Neural cell (in vitro differentiated cells): ENCODE data around the gene CFAP99. TPM values are rescaled to one million over a fixed set of nuclear protein-coding genes. Genes with fewer than 3 reads are reported as not detected.
A peak's percentile ranks its signal among the peaks of the same experiment; 100 is the strongest.

ENCODE experiments used
- H2AFZ ChIP-seq: fragments of 200-600, 300-800 bp; sonication (generic), shearing (Covaris generic); 2 replicates; pipeline ENCODE4 v1.6.0; 2014; ENCODE audit warnings: low read depth, mild to moderate bottlenecking, antibody characterized with exemption, low read length, moderate library complexity
- H3F3A ChIP-seq: fragments of 200-600 bp; shearing (Covaris generic); 2 replicates; pipeline ENCODE4 v1.6.1; 2016; ENCODE audit warnings: mild to moderate bottlenecking, moderate library complexity, mixed read lengths, antibody characterized with exemption, low read length; ENCODE audit not compliant: insufficient read depth, poor library complexity, severe bottlenecking
- H3K27ac ChIP-seq: fragments of 200-600, 300-800 bp; sonication (generic), shearing (Covaris generic); 2 replicates; pipeline ENCODE4 v1.5.1; 2014; ENCODE audit warnings: mild to moderate bottlenecking, low read length, moderate library complexity
- H3K27me3 ChIP-seq: fragments of 300-800, 200-600 bp; sonication (generic), shearing (Covaris generic); 2 replicates; pipeline ENCODE4 v1.6.0; 2014; ENCODE audit warnings: mild to moderate bottlenecking, low read depth, low read length, moderate library complexity; ENCODE audit not compliant: insufficient read depth
- H3K36me3 ChIP-seq: fragments of 300-800, 200-600 bp; sonication (generic), shearing (Covaris generic); 2 replicates; pipeline ENCODE4 v1.5.1; 2014; ENCODE audit warnings: mild to moderate bottlenecking, antibody characterized with exemption, low read length, moderate library complexity; ENCODE audit not compliant: insufficient read depth
- H3K4me2 ChIP-seq: fragments of 300-800, 200-600 bp; sonication (generic), shearing (Covaris generic); 2 replicates; pipeline ENCODE4 v1.6.0; 2014; ENCODE audit warnings: mild to moderate bottlenecking, low read length
- H3K4me3 ChIP-seq: fragments of 300-800, 200-600 bp; sonication (generic), shearing (Covaris generic); 2 replicates; pipeline ENCODE4 v1.5.1; 2014; ENCODE audit warnings: mild to moderate bottlenecking, low read length, moderate library complexity
- H3K79me2 ChIP-seq: fragments of 200-600 bp; shearing (Covaris generic); replicated peaks from 2 replicates; pipeline ENCODE4 v1.6.0; 2014; ENCODE audit warnings: mild to moderate bottlenecking, low read length, moderate library complexity; ENCODE audit not compliant: insufficient read depth
- H3K9ac ChIP-seq: fragments of 300-800, 200-600 bp; sonication (generic), shearing (Covaris generic); 2 replicates; pipeline ENCODE4 v1.6.1; 2016; ENCODE audit warnings: mild to moderate bottlenecking, low read length, mixed read lengths
- H3K9me2 ChIP-seq: fragments of 200-600 bp; shearing (Covaris generic); 2 replicates; pipeline ENCODE4 v1.6.1; 2016; ENCODE audit warnings: mild to moderate bottlenecking, low read length, mixed read lengths; ENCODE audit not compliant: insufficient read depth
- H3K9me3 ChIP-seq: fragments of 200-600, 300-800 bp; sonication (generic), shearing (Covaris generic); 2 replicates; pipeline ENCODE4 v1.6.1; 2016; ENCODE audit warnings: mild to moderate bottlenecking, mixed run types, low read length, moderate library complexity, mixed read lengths
- H4K20me1 ChIP-seq: fragments of 200-600 bp; shearing (Covaris generic); 2 replicates; pipeline ENCODE4 v1.6.1; 2016; ENCODE audit warnings: mild to moderate bottlenecking, mixed run types; ENCODE audit not compliant: insufficient read depth
- EP300 ChIP-seq: fragments of 450-650 bp; conservative IDR thresholded peaks from 2 replicates; pipeline ENCODE4 v1.6.1; 2014; ENCODE audit warnings: antibody characterized with exemption, mild to moderate bottlenecking, moderate library complexity; ENCODE audit not compliant: poor library complexity, severe bottlenecking
- EZH2 ChIP-seq: fragments of 200-600, 300-800 bp; shearing (Covaris generic), sonication (generic); IDR thresholded peaks from 2 replicates; pipeline ENCODE4 v1.6.1; 2014; ENCODE audit warnings: antibody characterized with exemption, low read length, borderline replicate concordance, mild to moderate bottlenecking; ENCODE audit not compliant: insufficient read depth, poor library complexity, severe bottlenecking
- MXI1 ChIP-seq: fragments of 450-650 bp; conservative IDR thresholded peaks from 2 replicates; pipeline ENCODE4 v1.6.1; 2014; ENCODE audit warnings: antibody characterized with exemption, mild to moderate bottlenecking; ENCODE audit not compliant: poor library complexity, severe bottlenecking
- POLR2AphosphoS5 ChIP-seq: IDR thresholded peaks from 2 replicates; pipeline ENCODE4 v1.6.1; 2012
- RAD21 ChIP-seq: fragments of 450-650 bp; conservative IDR thresholded peaks from 2 replicates; pipeline ENCODE4 v1.6.1; 2014; ENCODE audit warnings: antibody characterized with exemption, mild to moderate bottlenecking, moderate library complexity
- SMC3 ChIP-seq: fragments of 450-650 bp; conservative IDR thresholded peaks from 2 replicates; pipeline ENCODE4 v1.6.1; 2014; ENCODE audit warnings: antibody characterized with exemption, mild to moderate bottlenecking, moderate library complexity; ENCODE audit not compliant: poor library complexity
- TAF1 ChIP-seq: IDR thresholded peaks from 2 replicates; pipeline ENCODE4 v1.6.1; 2012; ENCODE audit warnings: low read depth
- polyA plus RNA-seq: library from polyadenylated mRNA; depleted of rRNA; stranded (reverse); fragments of >200 nt; gene quantifications from 2 replicates; pipeline ENCODE4 v1.2.3, GENCODE V29; 2014
- TF ChIP-seq, protein P1 (sequence below): IDR thresholded peaks from 2 replicates; pipeline ENCODE4 v1.6.1; 2012; ENCODE audit warnings: borderline replicate concordance
- TF ChIP-seq, protein P2 (sequence below): fragments of 450-650 bp; IDR thresholded peaks from 2 replicates; pipeline ENCODE4 v1.5.1; 2014; ENCODE audit warnings: antibody characterized with exemption, mild to moderate bottlenecking, moderate library complexity; ENCODE audit not compliant: poor library complexity, severe bottlenecking

The CFAP99 gene
- polyA plus RNA-seq, 1 donor from 2014 or later: not detected

DNA sequence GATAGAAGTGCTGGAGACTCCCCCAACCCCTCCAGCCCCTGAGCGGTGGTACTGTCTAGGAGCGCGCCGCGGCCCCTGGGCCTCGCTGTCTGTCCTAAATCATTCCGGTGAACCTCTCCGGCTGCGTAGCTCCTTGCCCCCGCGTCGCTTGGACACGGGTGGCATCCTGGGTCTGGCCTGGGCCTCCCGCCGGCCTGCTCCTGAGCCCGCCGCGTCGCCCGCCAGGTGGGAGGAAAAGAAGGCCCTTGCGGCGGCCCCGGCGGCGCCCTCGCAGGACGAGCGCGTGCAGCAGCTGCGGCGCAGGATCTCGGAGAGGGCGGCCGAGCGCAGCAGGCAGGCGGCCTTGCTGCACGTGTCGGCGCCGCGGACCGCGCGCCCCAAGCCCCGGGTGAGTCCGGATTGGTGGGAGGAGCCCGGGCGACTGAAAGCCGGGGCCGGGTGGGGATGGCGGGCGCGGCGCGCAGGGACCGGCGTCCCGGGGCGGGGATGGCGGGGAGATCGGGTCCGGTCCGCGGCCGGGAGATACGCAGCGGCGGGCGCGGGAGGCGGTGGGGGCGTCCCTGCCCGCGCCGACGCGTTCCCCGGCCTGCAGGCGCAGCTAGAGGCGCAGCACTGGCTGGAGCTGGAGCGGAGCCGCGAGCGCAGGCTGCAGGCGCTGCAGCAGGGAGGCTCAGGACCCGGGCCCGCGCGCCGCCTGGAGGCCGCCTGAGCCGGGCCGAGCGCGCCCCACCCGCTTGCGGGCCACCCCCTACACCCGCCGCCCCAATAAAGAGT is 43.6 kb downstream of the CFAP99 start:
- peak overlapping the region; percentile 80 for H3K4me2 ChIP-seq
- peak overlapping the region; percentile 40 for H2AFZ ChIP-seq
- H3K79me2 ChIP-seq: peaks cover 4% of the 10 kb centered on the region
- no peaks in the 10 kb centered on the region for H3K27me3 ChIP-seq
- H3K4me3 ChIP-seq: peak overlapping the region; percentile 72
- no peaks in the 10 kb centered on the region for H4K20me1 ChIP-seq
- peak overlapping the region; percentile 67 for H3K9ac ChIP-seq
- TF ChIP-seq TAF1 (no peak), EP300 (peak; percentile 46), MXI1 (peak; percentile 94), RAD21 (peak; percentile 67), POLR2AphosphoS5 (peak; percentile 66), SMC3 (peak; percentile 62), EZH2 (no peak)
- TF ChIP-seq, protein P1, sequence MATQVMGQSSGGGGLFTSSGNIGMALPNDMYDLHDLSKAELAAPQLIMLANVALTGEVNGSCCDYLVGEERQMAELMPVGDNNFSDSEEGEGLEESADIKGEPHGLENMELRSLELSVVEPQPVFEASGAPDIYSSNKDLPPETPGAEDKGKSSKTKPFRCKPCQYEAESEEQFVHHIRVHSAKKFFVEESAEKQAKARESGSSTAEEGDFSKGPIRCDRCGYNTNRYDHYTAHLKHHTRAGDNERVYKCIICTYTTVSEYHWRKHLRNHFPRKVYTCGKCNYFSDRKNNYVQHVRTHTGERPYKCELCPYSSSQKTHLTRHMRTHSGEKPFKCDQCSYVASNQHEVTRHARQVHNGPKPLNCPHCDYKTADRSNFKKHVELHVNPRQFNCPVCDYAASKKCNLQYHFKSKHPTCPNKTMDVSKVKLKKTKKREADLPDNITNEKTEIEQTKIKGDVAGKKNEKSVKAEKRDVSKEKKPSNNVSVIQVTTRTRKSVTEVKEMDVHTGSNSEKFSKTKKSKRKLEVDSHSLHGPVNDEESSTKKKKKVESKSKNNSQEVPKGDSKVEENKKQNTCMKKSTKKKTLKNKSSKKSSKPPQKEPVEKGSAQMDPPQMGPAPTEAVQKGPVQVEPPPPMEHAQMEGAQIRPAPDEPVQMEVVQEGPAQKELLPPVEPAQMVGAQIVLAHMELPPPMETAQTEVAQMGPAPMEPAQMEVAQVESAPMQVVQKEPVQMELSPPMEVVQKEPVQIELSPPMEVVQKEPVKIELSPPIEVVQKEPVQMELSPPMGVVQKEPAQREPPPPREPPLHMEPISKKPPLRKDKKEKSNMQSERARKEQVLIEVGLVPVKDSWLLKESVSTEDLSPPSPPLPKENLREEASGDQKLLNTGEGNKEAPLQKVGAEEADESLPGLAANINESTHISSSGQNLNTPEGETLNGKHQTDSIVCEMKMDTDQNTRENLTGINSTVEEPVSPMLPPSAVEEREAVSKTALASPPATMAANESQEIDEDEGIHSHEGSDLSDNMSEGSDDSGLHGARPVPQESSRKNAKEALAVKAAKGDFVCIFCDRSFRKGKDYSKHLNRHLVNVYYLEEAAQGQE: no peak
- TF ChIP-seq, protein P2, sequence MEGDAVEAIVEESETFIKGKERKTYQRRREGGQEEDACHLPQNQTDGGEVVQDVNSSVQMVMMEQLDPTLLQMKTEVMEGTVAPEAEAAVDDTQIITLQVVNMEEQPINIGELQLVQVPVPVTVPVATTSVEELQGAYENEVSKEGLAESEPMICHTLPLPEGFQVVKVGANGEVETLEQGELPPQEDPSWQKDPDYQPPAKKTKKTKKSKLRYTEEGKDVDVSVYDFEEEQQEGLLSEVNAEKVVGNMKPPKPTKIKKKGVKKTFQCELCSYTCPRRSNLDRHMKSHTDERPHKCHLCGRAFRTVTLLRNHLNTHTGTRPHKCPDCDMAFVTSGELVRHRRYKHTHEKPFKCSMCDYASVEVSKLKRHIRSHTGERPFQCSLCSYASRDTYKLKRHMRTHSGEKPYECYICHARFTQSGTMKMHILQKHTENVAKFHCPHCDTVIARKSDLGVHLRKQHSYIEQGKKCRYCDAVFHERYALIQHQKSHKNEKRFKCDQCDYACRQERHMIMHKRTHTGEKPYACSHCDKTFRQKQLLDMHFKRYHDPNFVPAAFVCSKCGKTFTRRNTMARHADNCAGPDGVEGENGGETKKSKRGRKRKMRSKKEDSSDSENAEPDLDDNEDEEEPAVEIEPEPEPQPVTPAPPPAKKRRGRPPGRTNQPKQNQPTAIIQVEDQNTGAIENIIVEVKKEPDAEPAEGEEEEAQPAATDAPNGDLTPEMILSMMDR: peak; percentile 59
- H3K27ac ChIP-seq: peak overlapping the region; percentile 58
- H3K9me2 ChIP-seq: no peaks in the 10 kb centered on the region
- H3K9me3 ChIP-seq: no peaks in the 10 kb centered on the region
- H3F3A ChIP-seq: no peaks in the 10 kb centered on the region
- no peaks in the 10 kb centered on the region for H3K36me3 ChIP-seq

DNA sequence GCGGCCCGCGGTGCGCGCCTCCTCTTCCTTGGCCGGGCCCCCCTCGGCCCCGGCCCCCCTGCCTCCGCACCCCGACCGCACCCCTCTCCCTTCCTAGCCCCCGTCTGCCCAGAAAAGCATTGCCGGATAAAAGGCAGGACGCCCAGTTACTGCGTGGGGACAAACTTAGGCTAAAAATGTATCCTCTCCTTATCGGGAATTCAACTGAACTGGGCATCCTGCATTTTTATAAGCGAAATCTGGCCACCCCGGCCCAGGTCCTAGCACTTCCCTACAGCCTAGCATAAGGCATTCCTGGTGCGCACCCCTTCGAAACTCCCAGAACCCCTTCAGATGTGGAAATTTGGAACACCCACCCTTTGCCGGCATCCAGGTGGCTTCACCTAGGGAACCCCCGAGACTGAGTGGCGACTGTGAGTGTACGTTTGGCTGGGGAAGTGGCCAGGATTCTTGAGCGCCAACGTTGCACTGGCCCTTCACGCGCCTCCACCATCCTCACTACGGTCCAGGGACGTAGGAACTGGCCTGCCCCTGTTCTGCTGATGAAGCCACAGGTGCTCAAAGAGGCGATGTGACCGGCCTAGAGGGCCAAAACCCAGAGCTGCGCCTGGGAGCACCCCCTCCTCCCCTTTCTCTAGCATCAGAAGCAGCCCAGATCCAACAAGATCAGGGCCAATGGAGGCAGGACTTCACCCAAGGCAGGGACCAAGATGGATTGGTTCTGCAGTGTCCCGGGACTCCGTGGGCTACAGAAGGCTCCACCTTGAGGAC is 44.4 kb downstream of the CFAP99 start:
- no peaks in the 10 kb centered on the region for H4K20me1 ChIP-seq
- H3F3A ChIP-seq: no peaks in the 10 kb centered on the region
- H3K36me3 ChIP-seq: no peaks in the 10 kb centered on the region
- H2AFZ ChIP-seq: no peak overlapping the region
- H3K27me3 ChIP-seq: no peaks in the 10 kb centered on the region
- H3K4me2 ChIP-seq: no peak overlapping the region
- TF ChIP-seq, protein P2: no peak
- TF ChIP-seq RAD21: peak; percentile 0
- no peaks in the 10 kb centered on the region for H3K9me3 ChIP-seq
- no peak overlapping the region for H3K27ac ChIP-seq
- H3K9me2 ChIP-seq: no peaks in the 10 kb centered on the region
- H3K79me2 ChIP-seq: peaks cover 7% of the 10 kb centered on the region
- H3K4me3 ChIP-seq: peak overlapping the region; percentile 72
- H3K9ac ChIP-seq: peak overlapping the region; percentile 67
